HEK293 (cell line): ENCODE data around the gene PIPOX.

Source experiments
- CTCF ChIP-seq: fragments of 450-650 bp; formaldehyde crosslinking; IDR thresholded peaks from 2 replicates; pipeline ENCODE4 v1.5.1; 2016; ENCODE audit warnings: missing biosample characterization, missing genetic modification characterization
- TCF7L2 ChIP-seq: IDR thresholded peaks from 2 replicates; pipeline ENCODE4 v1.6.1; 2011; ENCODE audit warnings: low read depth, mild to moderate bottlenecking, inconsistent platforms, low read length, moderate library complexity, borderline replicate concordance
- ZBTB7A ChIP-seq: fragments of 450-650 bp; formaldehyde crosslinking; IDR thresholded peaks from 2 replicates; pipeline ENCODE4 v1.5.1; 2016; ENCODE audit warnings: low read depth, missing biosample characterization, missing genetic modification characterization
- ZNF561 ChIP-seq: fragments of 450-650 bp; IDR thresholded peaks from 2 replicates; pipeline ENCODE4 v1.5.1; 2018; ENCODE audit warnings: missing biosample characterization, missing genetic modification characterization, borderline replicate concordance

DNA sequence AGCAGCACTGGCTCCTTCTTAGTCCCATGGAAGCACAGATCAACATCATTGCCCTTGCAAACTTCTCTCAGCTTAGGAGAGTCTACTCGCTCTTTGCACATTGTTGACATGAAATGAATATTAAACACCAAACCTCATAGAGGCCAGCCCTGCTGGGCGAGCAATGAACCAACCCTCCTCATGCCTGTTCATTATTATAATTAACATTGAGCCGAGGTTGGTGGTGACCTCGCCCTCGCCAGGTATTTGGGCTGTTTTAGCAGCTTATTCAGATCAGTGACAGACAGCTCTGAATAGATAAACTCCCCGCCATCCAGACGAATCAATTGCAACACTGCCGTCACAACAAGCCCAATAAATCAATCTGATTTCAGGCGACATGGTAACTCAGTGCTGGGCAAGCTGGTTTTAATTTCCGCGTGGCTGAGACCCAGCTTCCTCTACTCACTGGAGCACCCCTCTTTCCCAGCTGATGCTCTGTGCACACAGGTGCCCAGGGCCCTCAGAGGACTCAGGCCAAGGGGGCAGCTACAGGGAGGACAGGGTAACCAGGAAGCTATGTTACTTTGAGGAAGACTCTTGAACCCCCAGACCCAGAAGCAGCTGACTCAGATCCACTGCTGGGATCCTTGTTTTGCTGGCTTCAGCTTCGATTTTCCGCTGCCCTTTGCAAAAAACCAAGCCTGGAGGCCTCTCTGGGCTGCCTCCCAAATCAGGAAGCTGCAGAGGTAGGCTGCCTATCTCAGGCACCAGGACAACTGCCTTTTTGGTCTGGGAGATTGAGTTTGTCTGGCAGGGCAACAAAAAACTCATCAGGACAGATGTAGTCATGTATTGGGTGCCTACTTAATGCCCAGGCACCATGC is 26.4 kb upstream of the PIPOX start:
- TF ChIP-seq TCF7L2 = no peak
- TF ChIP-seq CTCF (tag by site-specific recombination) = no peak
- TF ChIP-seq ZBTB7A (tag by site-specific recombination) = no peak
- TF ChIP-seq ZNF561 (tag by site-specific recombination) = no peak
